Measurements from ENCODE around the gene ANGPTL5. TPM values are rescaled to one million over a fixed set of nuclear protein-coding genes. Genes with fewer than 3 reads are reported as not detected.

Gene ANGPTL5
- total RNA-seq, 1 donor from 2014 or later = not detected

DNA sequence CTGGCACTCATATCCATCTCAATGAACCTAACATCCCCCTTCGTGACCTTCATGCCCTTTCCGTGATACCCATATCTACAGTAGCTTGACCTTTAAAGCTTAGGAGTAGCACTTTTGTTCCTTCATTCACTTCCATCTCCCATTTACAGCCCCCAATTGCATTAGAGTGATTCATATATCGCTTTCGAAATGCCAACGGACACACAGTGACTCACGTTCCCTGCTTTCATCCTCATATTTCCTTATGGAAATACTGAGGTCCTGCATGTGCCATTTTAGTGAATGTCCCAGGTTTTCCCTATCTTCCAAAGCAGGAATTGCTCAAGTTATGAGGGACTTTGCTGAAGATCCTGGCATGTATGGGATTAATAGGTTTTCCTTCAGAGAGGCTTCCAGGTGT lies 45.8 kb downstream of the ANGPTL5 start:
- Mint-ChIP-seq H3K9me3 (peaks cover 9% of the 10 kb centered on the region), H3K27ac (no peak overlapping the region), H3K36me3 (no peaks in the 10 kb centered on the region), H3K27me3 (ENCODE audit: low read depth) (no peaks in the 10 kb centered on the region), H3K4me3 (no peak overlapping the region), H3K4me1 (no peaks in the 10 kb centered on the region)
- TF ChIP-seq, protein P1, sequence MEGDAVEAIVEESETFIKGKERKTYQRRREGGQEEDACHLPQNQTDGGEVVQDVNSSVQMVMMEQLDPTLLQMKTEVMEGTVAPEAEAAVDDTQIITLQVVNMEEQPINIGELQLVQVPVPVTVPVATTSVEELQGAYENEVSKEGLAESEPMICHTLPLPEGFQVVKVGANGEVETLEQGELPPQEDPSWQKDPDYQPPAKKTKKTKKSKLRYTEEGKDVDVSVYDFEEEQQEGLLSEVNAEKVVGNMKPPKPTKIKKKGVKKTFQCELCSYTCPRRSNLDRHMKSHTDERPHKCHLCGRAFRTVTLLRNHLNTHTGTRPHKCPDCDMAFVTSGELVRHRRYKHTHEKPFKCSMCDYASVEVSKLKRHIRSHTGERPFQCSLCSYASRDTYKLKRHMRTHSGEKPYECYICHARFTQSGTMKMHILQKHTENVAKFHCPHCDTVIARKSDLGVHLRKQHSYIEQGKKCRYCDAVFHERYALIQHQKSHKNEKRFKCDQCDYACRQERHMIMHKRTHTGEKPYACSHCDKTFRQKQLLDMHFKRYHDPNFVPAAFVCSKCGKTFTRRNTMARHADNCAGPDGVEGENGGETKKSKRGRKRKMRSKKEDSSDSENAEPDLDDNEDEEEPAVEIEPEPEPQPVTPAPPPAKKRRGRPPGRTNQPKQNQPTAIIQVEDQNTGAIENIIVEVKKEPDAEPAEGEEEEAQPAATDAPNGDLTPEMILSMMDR (IDR thresholded peaks at IDR 0.05; ENCODE audit: unreplicated experiment) = no peak
- no peak for DNase-seq (ENCODE audit: low spot score in 2 of 2, unreplicated experiment in 2 of 2)

- TF ChIP-seq, protein P1 (IDR thresholded peaks at IDR 0.05; ENCODE audit: unreplicated experiment) = no peak
- peaks cover 12% of the 10 kb centered on the region for H3K9me3 Mint-ChIP-seq
- no peak overlapping the region for H3K4me3 Mint-ChIP-seq
- DNase-seq (ENCODE audit: low spot score in 2 of 2, unreplicated experiment in 2 of 2) = no peak
- no peaks in the 10 kb centered on the region for H3K4me1 Mint-ChIP-seq
- H3K27me3 Mint-ChIP-seq (ENCODE audit: low read depth) = no peaks in the 10 kb centered on the region
- H3K27ac Mint-ChIP-seq = no peak overlapping the region
- peaks cover 1% of the 10 kb centered on the region for H3K36me3 Mint-ChIP-seq
Observed at GRCh38 chr11:101867951-101868350, 48.4 kb downstream of the ANGPTL5 start.

GRCh38 chr11:101866619-101867491 lies 49.5 kb downstream of the ANGPTL5 start:
- Mint-ChIP-seq H3K27ac (no peak overlapping the region), H3K9me3 (peaks cover 12% of the 10 kb centered on the region), H3K4me1 (no peaks in the 10 kb centered on the region), H3K27me3 (ENCODE audit: low read depth) (no peaks in the 10 kb centered on the region), H3K4me3 (no peak overlapping the region), H3K36me3 (peaks cover 1% of the 10 kb centered on the region)
- no peak for DNase-seq (ENCODE audit: low spot score in 2 of 2, unreplicated experiment in 2 of 2)
- TF ChIP-seq, protein P1 (IDR thresholded peaks at IDR 0.05; ENCODE audit: unreplicated experiment) = no peak

GRCh38 chr11:101864098-101864497 lies 52.2 kb downstream of the ANGPTL5 start:
- DNase-seq (ENCODE audit: low spot score in 2 of 2, unreplicated experiment in 2 of 2) = no peak
- TF ChIP-seq, protein P1 (IDR thresholded peaks at IDR 0.05; ENCODE audit: unreplicated experiment) = no peak

GRCh38 chr11:101863361-101863760 lies 53.0 kb downstream of the ANGPTL5 start:
- Mint-ChIP-seq H3K4me3 (no peak overlapping the region), H3K9me3 (peaks cover 12% of the 10 kb centered on the region), H3K36me3 (peaks cover 1% of the 10 kb centered on the region), H3K4me1 (no peaks in the 10 kb centered on the region), H3K27ac (no peak overlapping the region), H3K27me3 (ENCODE audit: low read depth) (no peaks in the 10 kb centered on the region)
- TF ChIP-seq, protein P1 (IDR thresholded peaks at IDR 0.05; ENCODE audit: unreplicated experiment) = no peak
- DNase-seq (ENCODE audit: low spot score in 2 of 2, unreplicated experiment in 2 of 2) = no peak

More at GRCh38 chr11:101864098-101864497, 52.2 kb downstream of the ANGPTL5 start:
- H3K4me3 Mint-ChIP-seq = no peak overlapping the region
- peaks cover 12% of the 10 kb centered on the region for H3K9me3 Mint-ChIP-seq
- H3K36me3 Mint-ChIP-seq = peaks cover 1% of the 10 kb centered on the region
- H3K27ac Mint-ChIP-seq = no peak overlapping the region
- no peaks in the 10 kb centered on the region for H3K4me1 Mint-ChIP-seq
- H3K27me3 Mint-ChIP-seq (ENCODE audit: low read depth) = no peaks in the 10 kb centered on the region

Measured in mesothelial cell of epicardium (in vitro differentiated cells).